CD4-positive, alpha-beta memory T cell (primary cell): ENCODE measurements around the gene PANX2. TPM values are rescaled to one million over a fixed set of nuclear protein-coding genes. Genes with fewer than 3 reads are reported as not detected.

ENCODE experiments used
- CTCF ChIA-PET: fragments of 350-600 bp; sonication (Branson Sonifier 250); formaldehyde crosslinking; loops from one replicate; lab custom pipeline; 2021; ENCODE audit warnings: inconsistent platforms; ENCODE audit not compliant: partially characterized antibody; lab: Charles Lee
- POLR2A ChIA-PET: fragments of 350-600 bp; sonication (Branson Sonifier 250); formaldehyde crosslinking; loops from one replicate; lab custom pipeline; 2021; ENCODE audit not compliant: partially characterized antibody; lab: Charles Lee
- DNase-seq, 5 donors: peaks; one replicate each; pipeline versions ENCODE4 v3.0.0 to v3.0.0-alpha.2; 2020 to 2022; ENCODE audit warnings: mixed read lengths in 1 of 5
- H3K27ac ChIP-seq: one replicate; pipeline ENCODE4 v1.7.0; 2013; ENCODE audit warnings: low read depth, low read length
- H3K27me3 ChIP-seq: 2 replicates; pipeline ENCODE4 v1.7.0; 2013; ENCODE audit warnings: mild to moderate bottlenecking, low read length, moderate library complexity; ENCODE audit not compliant: insufficient read depth
- H3K36me3 ChIP-seq: 2 replicates; pipeline ENCODE4 v1.7.0; 2013; ENCODE audit warnings: mild to moderate bottlenecking, low read length, moderate library complexity; ENCODE audit not compliant: insufficient read depth
- H3K4me1 ChIP-seq: 2 replicates; pipeline ENCODE4 v1.7.0; 2013; ENCODE audit warnings: mild to moderate bottlenecking, low read length, moderate library complexity; ENCODE audit not compliant: insufficient read depth
- H3K4me3 ChIP-seq, 2 donors: one replicate each; pipeline ENCODE4 v1.7.0; 2013; ENCODE audit warnings: low read length in 2 of 2, mild to moderate bottlenecking in 1 of 2
- H3K9me3 ChIP-seq, 2 donors: one replicate each; pipeline ENCODE4 v1.7.0; 2013; ENCODE audit warnings: low read length in 2 of 2, control low read depth in 1 of 2; ENCODE audit not compliant: control insufficient read depth in 1 of 2
- H3K27ac Mint-ChIP-seq, 7 donors: one replicate each; pipeline ENCODE4 v1.8.0; 2020 to 2021; ENCODE audit warnings: mixed read lengths in 7 of 7, mild to moderate bottlenecking in 6 of 7, inconsistent platforms in 3 of 7, moderate library complexity in 3 of 7
- H3K27me3 Mint-ChIP-seq, 2 donors: one replicate each; pipeline ENCODE4 v1.8.0; 2020 to 2021; ENCODE audit warnings: mixed read lengths in 2 of 2
- H3K36me3 Mint-ChIP-seq, 2 donors: one replicate each; pipeline ENCODE4 v1.8.0; 2020 to 2021; ENCODE audit warnings: mixed read lengths in 2 of 2, inconsistent platforms in 1 of 2, mild to moderate bottlenecking in 1 of 2
- H3K4me1 Mint-ChIP-seq, 4 donors: one replicate each; pipeline ENCODE4 v1.8.0; 2020 to 2021; ENCODE audit warnings: mixed read lengths in 4 of 4, mild to moderate bottlenecking in 1 of 4
- H3K4me3 Mint-ChIP-seq, 8 donors: one replicate each; pipeline ENCODE4 v1.8.0; 2020 to 2021; ENCODE audit warnings: mixed read lengths in 8 of 8, mild to moderate bottlenecking in 7 of 8, moderate library complexity in 6 of 8, inconsistent platforms in 3 of 8
- H3K9me3 Mint-ChIP-seq, 8 donors: one replicate each; pipeline ENCODE4 v1.8.0; 2020 to 2021; ENCODE audit warnings: mixed read lengths in 8 of 8, mild to moderate bottlenecking in 5 of 8, inconsistent platforms in 3 of 8, moderate library complexity in 1 of 8
- intact Hi-C: fragments of 100-400 bp; cut with micrococcal nuclease; formaldehyde crosslinking; loops from one replicate; pipeline ENCODE4 v1.15.1; 2023
- polyA plus RNA-seq, 2 donors: library from polyadenylated mRNA; unstranded; fragments of 300-500 nt; fragmentation: Illumina TruSeq; gene quantifications; one replicate each; pipeline ENCODE4 v1.2.3, GENCODE V29; 2021
- total RNA-seq, 2 experiments: library from RNA; stranded (reverse); gene quantifications; one replicate each; pipeline ENCODE4 v1.2.3, GENCODE V29; 2021

Gene PANX2, protein sequence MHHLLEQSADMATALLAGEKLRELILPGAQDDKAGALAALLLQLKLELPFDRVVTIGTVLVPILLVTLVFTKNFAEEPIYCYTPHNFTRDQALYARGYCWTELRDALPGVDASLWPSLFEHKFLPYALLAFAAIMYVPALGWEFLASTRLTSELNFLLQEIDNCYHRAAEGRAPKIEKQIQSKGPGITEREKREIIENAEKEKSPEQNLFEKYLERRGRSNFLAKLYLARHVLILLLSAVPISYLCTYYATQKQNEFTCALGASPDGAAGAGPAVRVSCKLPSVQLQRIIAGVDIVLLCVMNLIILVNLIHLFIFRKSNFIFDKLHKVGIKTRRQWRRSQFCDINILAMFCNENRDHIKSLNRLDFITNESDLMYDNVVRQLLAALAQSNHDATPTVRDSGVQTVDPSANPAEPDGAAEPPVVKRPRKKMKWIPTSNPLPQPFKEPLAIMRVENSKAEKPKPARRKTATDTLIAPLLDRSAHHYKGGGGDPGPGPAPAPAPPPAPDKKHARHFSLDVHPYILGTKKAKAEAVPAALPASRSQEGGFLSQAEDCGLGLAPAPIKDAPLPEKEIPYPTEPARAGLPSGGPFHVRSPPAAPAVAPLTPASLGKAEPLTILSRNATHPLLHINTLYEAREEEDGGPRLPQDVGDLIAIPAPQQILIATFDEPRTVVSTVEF
- total RNA-seq (not detected), polyA plus RNA-seq (not detected)

DNA sequence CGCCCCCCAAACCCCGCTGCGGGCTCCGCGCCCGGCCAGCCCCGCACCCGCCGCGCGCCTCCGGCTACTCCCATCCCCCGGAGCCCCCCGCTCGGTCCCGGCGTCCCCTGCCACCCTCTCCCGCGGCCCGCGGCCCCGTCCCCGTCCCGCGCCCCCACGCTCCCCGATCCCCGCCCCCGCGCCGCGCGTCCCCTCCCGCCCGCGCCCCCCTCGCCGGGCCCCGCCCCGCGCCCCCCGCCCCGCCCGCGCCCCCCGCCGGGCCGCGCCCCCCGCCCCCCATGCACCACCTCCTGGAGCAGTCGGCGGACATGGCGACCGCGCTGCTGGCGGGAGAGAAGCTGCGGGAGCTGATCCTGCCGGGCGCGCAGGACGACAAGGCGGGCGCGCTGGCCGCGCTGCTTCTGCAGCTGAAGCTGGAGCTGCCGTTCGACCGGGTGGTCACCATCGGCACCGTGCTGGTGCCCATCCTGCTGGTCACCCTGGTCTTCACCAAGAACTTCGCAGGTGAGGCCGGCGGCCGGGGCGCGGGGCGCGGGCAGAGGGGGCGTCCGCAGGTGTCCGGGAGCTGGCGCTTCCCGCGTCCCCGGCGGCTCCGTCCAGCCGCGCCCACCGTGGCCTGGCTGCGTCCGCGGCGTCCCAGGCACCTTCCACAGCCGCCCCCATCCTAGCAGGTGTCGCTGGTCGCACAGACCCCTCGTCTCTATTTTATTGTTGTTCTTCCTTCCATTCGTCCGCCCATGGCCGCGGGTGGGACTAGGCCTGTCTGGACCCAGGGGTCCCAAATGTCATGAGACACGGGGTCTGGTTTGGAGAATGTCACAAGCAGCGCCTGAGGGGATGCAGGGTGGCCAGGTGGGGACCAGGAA, at the start of gene PANX2:
PANX2 (plus strand) TSS at position 279 of the 866 bp plus-strand sequence; CDS start at position 279, 0 bp downstream.
- POLR2A ChIA-PET, result interaction anchor here (1.0 kb wide), 1 partner anchor 17 kb away, joined by 4 read pairs; no protein-coding TSS in a partner anchor

DNA sequence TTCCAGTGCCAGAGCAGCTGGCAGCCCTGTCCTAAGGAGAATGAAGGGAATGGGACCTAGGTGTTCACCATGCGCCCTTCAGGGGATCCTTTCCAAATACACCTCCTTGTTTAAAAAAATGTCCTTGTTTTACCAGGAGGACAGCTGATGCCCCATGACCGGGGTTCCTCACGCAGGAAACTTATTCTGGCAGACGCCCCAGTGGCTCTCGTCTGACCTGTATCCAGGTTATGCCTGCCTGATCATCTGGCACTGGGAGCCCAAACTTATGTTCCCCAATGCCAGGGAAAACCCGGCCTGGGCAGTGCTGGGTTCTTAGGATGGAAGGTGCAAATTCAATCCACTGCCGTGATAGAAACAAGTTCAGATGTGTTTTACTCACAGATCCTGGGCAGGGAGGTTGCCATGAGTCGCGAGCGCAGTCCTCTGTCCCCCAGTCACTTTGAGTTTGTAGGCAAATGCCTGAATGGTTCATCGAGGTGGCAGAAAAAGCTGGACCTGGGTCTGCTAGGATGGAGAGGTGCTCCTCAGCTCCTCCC, 49.3 kb upstream of the PANX2 start:
- no peak overlapping the region for H3K4me3 Mint-ChIP-seq
- peaks cover 8 to 20% of the 10 kb centered on the region in 2 donors for H3K27me3 Mint-ChIP-seq
- DNase-seq, result no peak
- Histone ChIP-seq H3K36me3 (no peaks in the 10 kb centered on the region), H3K27me3 (no peaks in the 10 kb centered on the region), H3K4me1 (no peaks in the 10 kb centered on the region), H3K9me3 (no peaks in the 10 kb centered on the region), H3K4me3 (no peak overlapping the region), H3K27ac (no peak overlapping the region)
- intact Hi-C loops, result no loop called here
- CTCF ChIA-PET, result no interaction called here
- H3K27ac Mint-ChIP-seq, result no peak overlapping the region
- no peaks in the 10 kb centered on the region for H3K4me1 Mint-ChIP-seq
- peaks cover 5 to 11% of the 10 kb centered on the region in 2 donors for H3K36me3 Mint-ChIP-seq
- POLR2A ChIA-PET, result no interaction called here
- H3K9me3 Mint-ChIP-seq, result peaks cover 6 to 38% (median 22%) of the 10 kb centered on the region in 8 donors

More for the DNA sequence above, at the start of gene PANX2:
- Histone ChIP-seq H3K36me3 (no peaks in the 10 kb centered on the region), H3K27ac (no peak within 1 kb of the TSS), H3K27me3 (peaks cover 9% of the 10 kb centered on the region), H3K9me3 (no peaks in the 10 kb centered on the region), H3K4me1 (no peaks in the 10 kb centered on the region), H3K4me3 (no peak within 1 kb of the TSS)
- Mint-ChIP-seq H3K9me3 (peaks cover 0 to 2% (median 0%) of the 10 kb centered on the region in 8 donors), H3K36me3 (no peaks in the 10 kb centered on the region), H3K27ac (no peak within 1 kb of the TSS), H3K4me1 (peaks cover 0 to 8% (median under 1%) of the 10 kb centered on the region in 4 donors), H3K27me3 (peaks cover 21 to 24% of the 10 kb centered on the region in 2 donors), H3K4me3 (peak within 1 kb of the TSS; percentile 50 to 77 (median 70))
- intact Hi-C loops, result no loop called here
- CTCF ChIA-PET, result no interaction called here
- DNase-seq, result no peak

GRCh38 chr22:50123119-50123518, 47.4 kb upstream of the PANX2 start:
- Mint-ChIP-seq H3K4me1 (no peaks in the 10 kb centered on the region), H3K27me3 (peaks cover 10 to 25% of the 10 kb centered on the region in 2 donors), H3K4me3 (no peak overlapping the region), H3K9me3 (peaks cover 6 to 40% (median 22%) of the 10 kb centered on the region in 8 donors), H3K27ac (no peak overlapping the region), H3K36me3 (peaks cover 5 to 11% of the 10 kb centered on the region in 2 donors)
- DNase-seq, result no peak
- ChIA-PET CTCF (no interaction called here), POLR2A (no interaction called here)
- H3K9me3 ChIP-seq, result no peaks in the 10 kb centered on the region
- H3K4me3 ChIP-seq, result no peak overlapping the region
- intact Hi-C loops, result no loop called here
- no peaks in the 10 kb centered on the region for H3K36me3 ChIP-seq
- no peak overlapping the region for H3K27ac ChIP-seq
- no peaks in the 10 kb centered on the region for H3K27me3 ChIP-seq
- no peaks in the 10 kb centered on the region for H3K4me1 ChIP-seq

- H3K27me3 ChIP-seq, result no peaks in the 10 kb centered on the region
- H3K36me3 ChIP-seq, result no peaks in the 10 kb centered on the region
- H3K4me3 ChIP-seq, result no peak overlapping the region
- Mint-ChIP-seq H3K27me3 (peaks cover 8 to 25% of the 10 kb centered on the region in 2 donors), H3K4me1 (no peaks in the 10 kb centered on the region), H3K27ac (no peak overlapping the region), H3K9me3 (peaks cover 6 to 40% (median 22%) of the 10 kb centered on the region in 8 donors), H3K4me3 (no peak overlapping the region), H3K36me3 (peaks cover 5 to 11% of the 10 kb centered on the region in 2 donors)
- POLR2A ChIA-PET, result no interaction called here
- no peaks in the 10 kb centered on the region for H3K9me3 ChIP-seq
- H3K4me1 ChIP-seq, result no peaks in the 10 kb centered on the region
- DNase-seq, result no peak
- intact Hi-C loops, result no loop called here
- no peak overlapping the region for H3K27ac ChIP-seq
- CTCF ChIA-PET, result no interaction called here
These were observed 45.5 kb upstream of the PANX2 start for GRCh38 chr22:50125029-50125428.

DNA sequence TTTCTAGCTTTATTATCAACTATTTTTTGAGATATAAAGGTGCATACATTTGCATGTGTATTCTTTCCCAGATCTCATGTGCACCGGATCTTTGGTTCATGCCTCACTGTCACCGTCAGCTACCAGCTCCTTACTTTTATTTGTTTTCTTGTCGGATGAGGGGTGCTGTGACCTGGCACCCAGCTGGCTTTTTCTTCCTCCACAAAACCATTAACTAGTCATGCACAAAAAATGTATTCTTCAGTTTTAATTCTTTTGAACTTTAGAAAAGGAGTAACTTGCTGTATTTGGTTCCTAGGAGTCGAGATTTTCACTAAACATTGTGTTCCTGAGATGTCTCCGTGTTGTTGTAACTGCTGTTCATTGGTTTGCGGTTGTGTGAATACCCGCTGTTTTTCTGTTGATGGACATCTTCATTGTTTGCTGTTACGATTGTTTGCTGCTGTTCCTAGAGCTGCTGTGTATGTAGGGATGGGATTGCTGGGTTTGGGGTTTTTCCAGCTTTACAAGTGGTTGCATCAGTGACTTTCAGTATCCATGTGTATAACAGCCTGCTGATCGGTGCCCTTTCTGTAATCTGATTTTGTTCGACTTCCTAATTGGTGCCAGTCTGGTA, 41.3 kb upstream of the PANX2 start:
- Histone ChIP-seq H3K27ac (no peak overlapping the region), H3K4me3 (no peak overlapping the region), H3K4me1 (no peaks in the 10 kb centered on the region), H3K36me3 (no peaks in the 10 kb centered on the region), H3K9me3 (no peaks in the 10 kb centered on the region), H3K27me3 (no peaks in the 10 kb centered on the region)
- no peak for DNase-seq
- intact Hi-C loops, result no loop called here
- Mint-ChIP-seq H3K36me3 (peaks cover 0 to 3% of the 10 kb centered on the region in 2 donors), H3K27ac (no peak overlapping the region), H3K4me3 (no peak overlapping the region), H3K4me1 (no peaks in the 10 kb centered on the region), H3K9me3 (peaks cover 2 to 16% (median 6%) of the 10 kb centered on the region in 8 donors), H3K27me3 (peaks cover 16 to 18% of the 10 kb centered on the region in 2 donors)
- ChIA-PET CTCF (interaction anchor here (1.1 kb wide), 1 partner anchor 20 kb away, joined by 3 read pairs; no protein-coding TSS in a partner anchor), POLR2A (no interaction called here)

DNA sequence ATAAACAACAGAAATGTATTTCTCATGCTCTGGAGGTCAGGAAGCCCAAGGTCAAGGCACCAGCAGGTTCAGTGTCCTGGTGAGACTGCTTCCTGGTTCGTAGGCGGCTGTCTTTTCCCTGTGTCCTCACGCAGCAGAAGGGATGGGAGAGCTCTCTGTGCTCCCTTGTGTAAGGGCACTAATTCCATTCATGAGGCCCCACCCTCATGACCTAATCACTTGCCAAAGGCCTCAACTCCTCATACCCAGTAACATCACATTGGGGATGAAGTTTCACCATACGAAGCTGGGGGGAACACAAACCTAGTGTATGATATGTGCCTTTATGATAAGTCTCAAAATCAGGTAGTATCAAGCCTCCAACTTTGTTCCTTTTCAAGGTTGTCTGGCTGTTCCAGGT, 38.6 kb upstream of the PANX2 start:
- Histone ChIP-seq H3K4me3 (no peak overlapping the region), H3K9me3 (no peaks in the 10 kb centered on the region), H3K36me3 (no peaks in the 10 kb centered on the region), H3K27ac (no peak overlapping the region), H3K4me1 (no peaks in the 10 kb centered on the region), H3K27me3 (no peaks in the 10 kb centered on the region)
- Mint-ChIP-seq H3K36me3 (no peaks in the 10 kb centered on the region), H3K4me3 (no peak overlapping the region), H3K27me3 (peaks cover 24 to 26% of the 10 kb centered on the region in 2 donors), H3K4me1 (no peaks in the 10 kb centered on the region), H3K27ac (no peak overlapping the region), H3K9me3 (peaks cover 0 to 4% (median under 1%) of the 10 kb centered on the region in 8 donors)
- CTCF ChIA-PET, result no interaction called here
- POLR2A ChIA-PET, result no interaction called here
- intact Hi-C loops, result no loop called here
- no peak for DNase-seq
